Activated CD8-positive, alpha-beta memory T cell treated with anti-CD3 and anti-CD28 coated beads for 4 hours (primary cell): ENCODE results near the gene MIS12.

Experiments
- DNase-seq, 2 donors: peaks; one replicate each; pipeline ENCODE4 v3.0.0-alpha.2; 2020; ENCODE audit warnings: low read depth in 2 of 2

MIS12 gene, protein sequence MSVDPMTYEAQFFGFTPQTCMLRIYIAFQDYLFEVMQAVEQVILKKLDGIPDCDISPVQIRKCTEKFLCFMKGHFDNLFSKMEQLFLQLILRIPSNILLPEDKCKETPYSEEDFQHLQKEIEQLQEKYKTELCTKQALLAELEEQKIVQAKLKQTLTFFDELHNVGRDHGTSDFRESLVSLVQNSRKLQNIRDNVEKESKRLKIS

DNA sequence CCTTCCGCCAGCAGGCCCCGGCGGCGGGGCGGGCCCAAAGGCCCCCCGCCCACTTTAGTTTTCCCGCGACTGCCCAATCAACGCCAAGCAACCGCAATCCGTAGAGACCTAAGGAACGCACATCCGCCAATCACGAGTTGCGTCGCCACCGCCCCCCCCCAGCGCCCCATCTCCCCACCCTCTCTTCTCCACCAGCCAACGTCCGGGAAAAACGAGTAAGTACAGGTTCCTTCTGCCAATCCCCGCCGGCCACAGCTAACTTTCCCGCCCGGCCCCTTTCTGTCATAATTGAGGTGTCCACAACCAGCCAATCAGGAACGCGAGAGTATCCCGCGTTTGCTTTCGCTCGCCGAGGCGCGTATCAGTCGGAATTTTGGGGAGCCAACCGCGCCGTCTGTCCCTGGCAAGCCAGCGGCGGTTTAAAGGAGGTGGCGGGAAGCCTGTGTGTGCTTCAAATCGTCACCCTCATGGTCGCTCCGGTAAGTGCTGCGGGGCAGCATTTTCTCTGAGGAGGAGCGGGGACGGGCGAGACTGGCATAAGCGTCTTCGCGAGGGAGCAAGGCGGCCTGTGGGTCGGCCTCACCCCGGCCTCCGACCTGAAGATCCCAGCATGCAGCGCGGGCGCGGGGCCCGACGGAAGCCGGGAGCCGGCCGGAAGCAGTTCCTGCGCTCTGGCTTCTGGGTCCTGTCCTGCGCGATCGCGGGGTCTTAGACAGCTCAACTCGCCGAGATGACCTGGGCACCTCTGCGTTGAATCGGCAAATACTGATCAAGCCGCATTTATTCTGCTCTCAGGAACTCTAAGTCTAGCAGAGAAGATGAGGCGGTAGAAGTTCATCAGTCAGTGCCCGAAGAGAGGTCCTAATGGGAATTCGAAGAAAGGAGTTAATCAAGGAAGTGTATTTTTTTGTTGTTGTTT, at the start of gene MIS12:
MIS12 (plus strand) TSS at position 361 of the 919 bp plus-strand sequence. CDS start 2,297 bp downstream, outside the sequence.
- peak; percentile 94 to 97 for DNase-seq

DNA sequence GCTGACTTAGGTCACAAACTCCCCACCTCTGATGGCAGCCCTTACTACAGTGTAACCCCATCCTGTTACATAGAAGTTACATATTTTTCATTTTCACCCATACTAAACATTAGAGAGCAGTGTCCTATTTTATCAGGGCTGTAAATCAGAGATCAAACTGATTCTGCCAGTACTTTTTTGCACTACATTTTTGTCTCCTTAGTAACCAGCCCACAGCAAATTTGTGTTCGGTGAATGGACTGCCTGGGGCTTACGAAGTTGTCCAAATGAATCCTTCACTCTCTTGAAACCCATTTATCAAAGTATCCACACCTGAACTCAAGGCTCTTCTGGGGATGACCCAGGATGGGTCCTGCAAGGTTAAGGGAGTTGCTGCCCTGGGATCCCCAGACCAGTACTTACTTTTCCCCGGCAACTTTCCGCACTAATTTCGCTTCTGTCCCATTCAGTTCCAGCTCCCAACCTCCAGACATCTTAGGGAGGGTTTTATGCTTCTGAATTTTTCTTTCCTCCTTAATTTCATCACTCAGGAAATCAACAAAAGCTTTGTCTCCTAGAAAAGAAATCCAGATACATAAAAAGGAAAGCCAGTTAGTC, 48.5 kb upstream of the MIS12 start:
- DNase-seq = no peak

DNA sequence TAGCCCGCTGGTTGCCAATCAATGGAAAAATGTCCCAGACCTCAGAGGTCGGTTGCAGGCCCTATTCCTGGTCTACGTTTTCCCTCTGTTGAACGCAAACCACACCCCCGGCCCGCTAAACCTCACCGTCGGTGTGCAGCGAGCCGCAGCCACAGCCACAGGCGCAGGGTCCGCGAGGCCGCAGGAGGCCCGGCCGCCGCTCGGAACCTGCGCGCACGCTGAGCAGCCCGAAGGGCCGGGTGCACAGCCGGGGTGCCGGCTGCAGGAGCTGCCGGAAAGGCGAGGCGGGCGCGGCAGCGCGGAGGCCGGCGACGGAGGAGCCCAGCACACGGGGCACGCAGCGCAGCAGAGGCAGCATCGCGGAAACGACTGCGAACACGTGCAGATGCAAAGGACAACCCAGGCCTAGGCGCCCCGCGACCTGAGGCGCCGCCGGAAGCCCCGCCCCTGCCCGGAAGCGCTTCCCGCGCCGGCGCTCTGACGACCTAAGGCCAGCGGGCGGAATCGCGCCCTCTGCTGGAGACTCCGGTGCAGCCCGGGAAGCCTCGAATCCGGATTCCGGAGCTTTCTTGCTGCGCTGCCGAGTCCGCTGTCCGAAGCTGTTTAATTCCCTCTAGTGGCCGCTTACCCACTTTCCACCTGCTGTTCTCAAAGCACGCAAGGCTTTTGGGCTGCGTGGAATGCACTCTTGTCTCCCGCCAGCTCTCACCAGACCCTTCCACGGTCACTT, 47.5 kb upstream of the MIS12 start, which contains the start of gene C1QBP:
C1QBP (minus strand) TSS at position 440 of the 730 bp plus-strand sequence; CDS start at position 358, 82 bp downstream.
- DNase-seq = peak; percentile 76 to 85

DNA sequence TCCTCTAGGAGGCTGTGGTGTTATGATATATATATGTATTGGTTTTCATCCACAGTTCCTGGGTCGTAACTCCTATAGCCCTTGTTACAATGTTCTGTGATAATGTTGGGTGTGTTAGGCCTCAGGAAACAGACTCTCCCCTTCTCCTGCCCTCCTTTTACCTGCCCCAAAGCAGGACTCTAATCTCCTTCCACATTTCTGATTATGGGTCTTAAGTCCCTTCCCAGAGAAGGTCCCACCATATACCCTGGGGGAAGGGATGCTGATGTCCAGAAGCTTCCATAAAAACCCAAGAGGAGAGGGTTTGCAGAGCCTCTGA, 47.0 kb upstream of the MIS12 start:
- no peak for DNase-seq

DNA sequence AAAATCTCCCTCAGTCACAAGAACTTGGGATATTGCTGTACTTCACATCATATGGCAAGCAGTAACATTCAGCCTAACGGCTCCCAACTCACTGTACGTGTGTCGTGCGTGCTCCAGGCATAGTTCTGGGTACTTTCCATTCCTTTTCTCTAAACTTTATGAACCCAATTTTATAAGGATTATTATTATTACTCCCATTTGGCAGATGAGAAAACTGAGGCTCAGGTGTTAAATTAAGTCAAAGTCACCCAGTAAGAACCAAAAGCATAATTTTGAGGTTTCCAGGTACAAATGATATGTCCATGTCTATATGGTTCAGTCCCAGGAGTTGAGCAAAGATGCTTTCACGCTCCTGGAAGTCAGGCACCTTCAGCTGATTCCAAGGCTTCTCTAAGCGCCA, 42.6 kb upstream of the MIS12 start:
- no peak for DNase-seq

DNA sequence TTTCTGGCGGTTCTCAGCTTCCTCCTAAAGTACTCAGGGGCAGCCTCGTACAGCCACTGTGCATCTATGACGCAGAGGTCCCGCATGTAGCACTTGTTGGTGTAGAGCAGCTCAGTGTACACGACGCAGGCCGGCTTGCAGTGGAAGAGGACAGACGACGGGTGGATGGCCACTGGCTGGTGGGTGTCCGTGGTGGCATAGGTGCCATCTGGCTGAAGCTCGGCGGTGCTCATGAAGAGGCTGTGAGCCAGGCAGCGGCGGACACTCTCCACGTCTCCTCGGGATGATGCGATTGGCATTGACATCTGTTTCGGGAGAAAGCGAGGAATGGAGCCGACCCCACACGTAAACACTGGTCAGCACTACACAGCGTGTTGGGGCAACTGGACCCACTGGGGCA, 42.2 kb upstream of the MIS12 start:
- no peak for DNase-seq

DNA sequence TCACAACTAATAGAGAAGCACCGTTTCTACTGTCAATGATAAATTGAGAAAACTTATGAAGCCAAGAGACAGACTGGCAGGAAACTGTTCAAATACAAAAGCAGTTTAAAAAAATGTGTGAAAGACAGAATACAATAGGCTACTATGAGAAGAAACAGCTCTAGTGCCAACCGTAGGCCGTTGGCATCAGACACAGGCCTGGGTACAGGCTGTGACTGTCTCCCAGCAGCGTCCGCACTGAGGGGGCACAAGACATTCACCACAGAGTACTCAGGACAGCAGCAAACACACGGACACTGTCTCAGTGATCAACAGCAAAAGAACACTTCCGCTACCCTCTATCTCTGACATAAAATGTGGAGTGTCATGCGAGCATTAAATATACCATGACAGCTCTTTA, 39.6 kb upstream of the MIS12 start:
- DNase-seq = no peak

DNA sequence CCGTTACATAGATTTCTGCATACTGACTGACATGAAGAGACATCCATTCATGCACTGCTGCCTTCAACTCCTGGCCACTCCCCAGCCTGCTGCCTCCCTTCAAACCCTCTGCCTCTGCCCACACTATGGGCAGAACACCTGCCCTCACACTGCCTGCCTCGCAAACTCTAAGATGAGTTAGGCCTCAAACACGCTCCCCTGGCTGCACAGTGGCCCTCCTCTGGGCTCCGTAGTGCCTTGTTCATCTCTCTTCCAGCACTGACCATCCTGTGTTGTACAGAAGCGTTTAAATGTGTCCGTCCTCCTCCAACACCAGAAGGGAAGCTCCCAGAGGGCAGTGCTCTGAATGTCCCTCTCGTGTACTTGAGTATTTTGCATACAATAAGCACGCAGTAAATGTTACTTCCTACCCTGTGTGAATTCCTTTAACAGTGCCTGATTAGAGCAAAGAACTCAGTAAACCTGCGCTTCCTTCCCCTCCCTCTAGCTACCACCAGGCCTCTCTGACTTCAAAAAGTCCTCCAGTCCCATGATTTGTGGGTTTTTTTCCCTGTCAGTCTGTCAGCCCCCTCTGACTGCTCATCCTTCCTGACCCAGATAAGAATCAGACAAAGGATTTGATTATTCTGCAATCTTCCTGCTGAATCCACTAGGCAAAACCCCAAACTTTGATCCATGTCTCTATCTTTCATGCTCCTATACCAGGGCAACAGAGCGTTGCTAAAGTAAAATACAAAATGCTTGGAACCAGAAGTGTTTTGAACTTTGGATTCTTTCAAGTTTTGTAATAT, 21.5 kb upstream of the MIS12 start:
- no peak for DNase-seq

DNA sequence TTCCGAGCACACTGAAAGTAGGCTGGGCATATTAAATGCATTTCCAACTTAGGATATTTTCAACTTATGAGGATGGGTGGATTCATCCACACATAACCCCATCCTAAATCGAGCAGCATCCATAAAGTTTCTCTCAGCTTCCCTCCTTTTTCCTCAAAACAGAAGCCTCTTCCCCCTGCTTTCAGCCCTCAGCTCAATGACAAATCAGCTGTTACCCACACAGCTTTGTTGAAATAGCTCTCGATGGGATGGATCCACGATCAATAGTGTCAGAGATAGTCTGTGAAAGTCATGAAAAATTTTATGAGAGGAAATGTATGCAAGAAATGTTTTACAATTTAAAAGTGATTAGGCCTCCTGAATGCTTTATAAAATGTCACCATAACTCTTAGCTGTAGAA, 20.1 kb upstream of the MIS12 start:
- DNase-seq = no peak

DNA sequence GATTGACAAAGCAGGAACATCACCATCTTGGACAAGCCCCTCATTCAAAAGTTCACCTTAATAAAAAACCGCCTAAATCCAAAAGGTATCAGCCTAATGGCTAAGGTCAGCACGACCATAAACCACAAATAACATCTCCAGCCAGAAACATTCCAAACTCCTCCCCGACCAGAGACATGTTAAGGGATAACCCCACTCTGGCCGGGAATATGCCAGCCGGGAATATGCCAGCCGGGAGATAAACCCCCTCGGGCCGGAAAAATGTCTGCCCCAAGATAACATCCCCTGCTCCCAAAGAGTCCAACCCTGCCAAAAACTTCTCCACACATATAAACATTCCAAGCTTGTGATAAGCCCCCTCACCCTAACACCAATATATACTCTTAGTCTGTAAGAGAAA, 18.9 kb upstream of the MIS12 start:
- no peak for DNase-seq

DNA sequence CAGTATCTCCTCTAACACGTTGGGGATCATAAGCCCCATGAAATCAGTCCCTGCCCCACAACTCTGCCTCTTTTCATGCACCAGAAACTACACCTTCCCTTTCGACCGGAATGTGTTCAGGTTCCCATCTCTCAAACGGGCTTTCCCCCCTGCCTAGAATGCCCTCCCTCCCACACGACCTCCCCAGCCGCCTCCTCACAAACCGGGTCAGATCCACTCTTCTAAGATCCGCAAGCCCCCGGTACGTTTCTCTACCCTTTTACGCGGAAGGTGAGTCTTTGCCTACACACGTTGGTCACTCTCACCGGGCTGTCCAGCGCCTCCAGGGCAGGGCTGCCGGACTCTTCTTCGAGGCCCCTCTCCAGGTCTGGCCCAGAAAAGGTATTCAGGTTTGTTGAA, 18.3 kb upstream of the MIS12 start:
- DNase-seq = no peak

DNA sequence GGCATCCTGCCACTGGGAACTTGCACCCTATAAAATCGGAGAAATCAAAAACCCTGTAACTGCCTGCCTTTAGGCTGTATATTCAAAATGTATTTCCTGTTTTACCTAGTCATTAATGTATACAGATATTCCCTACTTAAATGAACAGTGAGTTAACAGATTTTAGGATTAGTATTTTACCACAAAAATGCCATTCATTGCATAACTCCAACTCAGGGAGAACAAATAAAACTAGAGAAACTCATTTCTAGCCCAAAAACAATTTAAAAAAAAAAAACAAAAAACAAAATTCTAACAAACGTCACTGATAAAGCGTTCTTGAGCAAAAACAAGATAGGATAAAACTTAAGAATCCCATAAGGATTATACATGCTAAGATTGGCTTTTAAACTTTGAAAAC, 13.9 kb upstream of the MIS12 start:
- no peak for DNase-seq

DNA sequence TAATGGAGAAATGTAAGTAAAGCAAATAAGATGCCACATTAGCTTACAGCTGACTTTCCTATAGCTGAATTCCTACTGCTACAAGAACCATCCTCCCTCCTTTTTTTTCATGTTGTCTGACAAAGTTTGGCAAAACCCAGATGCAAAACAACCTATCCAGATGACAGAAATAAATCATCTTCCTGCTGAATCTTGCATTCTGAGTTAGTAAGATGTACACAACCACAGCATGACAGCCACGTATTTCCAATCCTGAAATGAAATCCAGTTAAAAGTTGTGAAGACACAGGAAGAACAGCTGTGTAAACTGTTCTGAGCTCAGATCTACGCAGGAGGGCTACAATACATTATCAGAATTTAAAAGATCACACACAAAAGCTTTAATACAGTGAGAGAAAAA, 12.5 kb upstream of the MIS12 start:
- DNase-seq = no peak

DNA sequence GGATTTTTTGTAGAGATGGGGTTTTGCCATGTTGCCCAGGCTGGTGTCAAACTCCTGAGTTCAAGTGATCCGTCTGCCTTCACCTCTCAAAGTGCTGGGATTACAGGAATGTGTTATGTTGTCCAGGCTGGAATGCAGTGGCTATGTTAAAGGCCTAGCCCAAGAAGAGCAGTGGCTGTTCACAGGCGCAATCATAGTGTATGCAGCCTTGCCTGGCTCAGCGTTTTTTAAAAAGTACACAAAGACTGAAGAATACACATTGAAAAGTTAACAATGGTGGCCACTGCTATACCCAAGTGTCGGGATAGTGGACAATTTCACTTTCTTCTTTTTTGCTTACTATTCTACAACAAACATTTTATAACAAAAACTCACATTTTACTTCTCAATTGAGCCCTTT, 7.4 kb upstream of the MIS12 start:
- no peak for DNase-seq

DNA sequence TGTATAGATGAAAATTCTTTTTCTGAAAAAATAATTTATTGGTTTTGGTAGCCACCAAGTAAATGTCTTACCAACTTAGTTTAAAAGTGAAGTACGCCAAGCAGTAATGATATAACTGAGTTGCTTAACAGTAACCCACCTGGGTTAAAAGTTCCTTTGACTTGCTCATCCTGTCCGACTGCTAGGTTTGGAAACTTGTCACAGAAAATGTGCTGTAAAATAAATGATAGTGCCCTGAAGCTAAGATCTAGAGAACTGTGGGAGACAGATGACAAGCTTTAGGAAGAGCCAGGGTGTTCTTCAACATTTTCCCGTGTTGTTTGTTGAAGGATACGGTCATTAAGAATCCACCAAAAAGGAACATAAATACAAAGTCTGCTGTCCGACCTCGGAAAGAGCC, 5.4 kb upstream of the MIS12 start:
- DNase-seq = no peak

DNA sequence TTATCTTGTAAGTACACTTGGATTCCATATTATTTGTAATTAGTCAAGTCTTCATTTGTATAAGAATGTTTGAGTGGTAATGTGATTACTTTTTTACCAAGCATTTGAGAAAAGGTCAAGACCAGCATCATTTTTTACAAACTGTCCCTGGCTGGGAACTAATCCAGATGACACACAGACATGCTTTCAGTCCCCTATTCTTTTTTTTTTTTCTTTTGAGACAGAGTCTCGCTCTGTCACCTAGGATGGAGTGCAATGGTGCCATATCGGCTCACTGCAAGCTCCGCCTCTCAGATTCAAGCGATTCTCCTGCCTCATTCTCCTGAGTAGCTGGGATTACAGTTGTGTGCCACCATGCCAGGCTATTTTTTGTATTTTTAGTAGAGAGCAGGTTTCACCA, 4.9 kb upstream of the MIS12 start:
- no peak for DNase-seq

DNA sequence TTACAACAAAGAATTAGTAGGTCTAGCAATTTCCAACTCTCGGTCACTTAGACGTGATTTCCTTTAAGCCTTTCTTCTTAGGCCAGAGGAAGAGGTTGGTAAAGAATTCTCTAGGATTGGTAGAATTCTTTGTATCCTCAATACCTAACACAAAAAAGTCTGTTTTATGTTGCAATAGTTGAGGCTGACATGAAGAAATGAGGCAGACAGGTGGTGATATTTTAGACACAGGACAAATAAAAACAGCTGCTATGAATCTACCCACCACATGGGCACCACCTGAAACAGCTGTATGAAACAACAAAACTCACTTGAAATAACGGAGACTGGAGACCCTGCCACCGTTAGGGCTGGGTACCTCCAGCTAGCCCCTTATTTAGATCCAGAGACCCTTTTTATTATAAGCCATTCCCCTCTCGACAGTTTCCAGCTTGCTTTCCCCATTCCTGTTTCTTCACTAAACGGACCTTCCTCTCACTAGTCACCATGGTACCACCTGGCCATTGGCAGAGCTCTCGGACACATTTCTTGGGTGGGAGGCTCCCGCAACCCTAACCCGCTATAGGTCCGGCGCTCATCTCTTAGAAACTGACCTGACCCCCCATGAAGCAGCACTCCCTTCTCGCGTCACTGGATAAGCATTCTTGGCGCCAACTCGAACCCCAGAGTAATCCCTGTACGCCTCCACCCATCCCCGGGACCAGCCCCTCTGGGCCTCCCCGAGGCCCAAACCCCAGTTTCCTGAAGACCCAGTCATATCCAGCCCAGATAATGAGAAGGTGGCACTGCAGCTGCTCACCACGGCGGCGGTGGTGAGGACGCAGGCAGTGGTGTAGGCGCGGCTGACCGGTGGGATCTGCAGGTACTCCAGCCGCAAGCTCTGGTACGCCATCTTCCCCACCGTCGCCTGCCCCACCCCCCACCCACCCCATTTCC, 828 bp upstream of the MIS12 start, which contains the start of gene DERL2:
DERL2 (minus strand) TSS at position 909 of the 936 bp plus-strand sequence; CDS start at position 892, 17 bp downstream.
- DNase-seq = no peak

DNA sequence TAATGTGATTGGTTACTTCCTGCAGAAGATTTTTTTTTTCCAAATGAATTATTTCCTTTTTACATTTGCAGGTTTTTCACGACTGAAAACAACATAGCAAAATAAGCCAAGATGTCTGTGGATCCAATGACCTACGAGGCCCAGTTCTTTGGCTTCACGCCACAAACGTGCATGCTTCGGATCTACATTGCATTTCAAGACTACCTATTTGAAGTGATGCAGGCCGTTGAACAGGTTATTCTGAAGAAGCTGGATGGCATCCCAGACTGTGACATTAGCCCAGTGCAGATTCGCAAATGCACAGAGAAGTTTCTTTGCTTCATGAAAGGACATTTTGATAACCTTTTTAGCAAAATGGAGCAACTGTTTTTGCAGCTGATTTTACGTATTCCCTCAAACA, 2.4 kb downstream of the MIS12 start:
- no peak for DNase-seq

DNA sequence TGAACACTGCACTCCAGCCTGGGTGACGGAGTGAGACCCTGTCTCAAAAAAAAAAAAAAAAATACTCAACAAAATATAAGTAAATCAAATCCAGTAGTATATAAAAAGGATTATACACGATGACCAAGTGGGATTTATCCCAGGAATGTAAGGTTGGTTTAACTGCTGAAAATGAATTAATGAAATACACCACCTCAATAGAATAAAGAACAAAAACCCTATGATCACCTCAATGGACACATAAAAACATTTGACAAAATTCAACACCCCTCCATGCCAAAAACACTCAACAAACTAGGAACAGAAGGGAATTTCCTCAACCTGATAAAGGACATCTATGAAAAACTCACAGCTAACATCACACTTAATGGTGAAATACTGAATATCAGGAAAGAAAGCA, 6.6 kb downstream of the MIS12 start:
- no peak for DNase-seq
